GM12875 (cell line): ENCODE measurements around the gene APCDD1L.

Experiments
- H3K4me3 ChIP-seq: one replicate; pipeline ENCODE4 v1.5.1; 2011; ENCODE audit warnings: low read depth, low read length, control low read depth
- CTCF ChIP-seq: IDR thresholded peaks from 2 replicates; pipeline ENCODE4 v1.5.1; 2011; ENCODE audit warnings: low read depth, mild to moderate bottlenecking, control low read depth, inconsistent platforms, low read length, moderate library complexity, borderline replicate concordance; ENCODE audit not compliant: insufficient read depth

APCDD1L gene

GRCh38 chr20:58461104-58461503, 54.1 kb downstream of the APCDD1L start:
- TF ChIP-seq CTCF, result no peak
- H3K4me3 ChIP-seq, result no peak overlapping the region

- no peak overlapping the region for H3K4me3 ChIP-seq
- TF ChIP-seq CTCF, result no peak
These were observed 56.0 kb downstream of the APCDD1L start for GRCh38 chr20:58459058-58459750.

GRCh38 chr20:58458342-58459057, 56.7 kb downstream of the APCDD1L start:
- no peak overlapping the region for H3K4me3 ChIP-seq
- TF ChIP-seq CTCF, result no peak

- no peak for TF ChIP-seq CTCF
- no peak overlapping the region for H3K4me3 ChIP-seq
These were observed 58.0 kb downstream of the APCDD1L start for GRCh38 chr20:58457083-58457695.

GRCh38 chr20:58454460-58454859, 60.7 kb downstream of the APCDD1L start:
- TF ChIP-seq CTCF, result no peak
- H3K4me3 ChIP-seq, result no peak overlapping the region

GRCh38 chr20:58453391-58453790, 61.8 kb downstream of the APCDD1L start:
- TF ChIP-seq CTCF, result no peak
- no peak overlapping the region for H3K4me3 ChIP-seq
